Astrocyte (in vitro differentiated cells and primary cell): ENCODE results near the gene LRMDA. TPM values are rescaled to one million over a fixed set of nuclear protein-coding genes. Genes with fewer than 3 reads are reported as not detected.
A peak's percentile ranks its signal among the peaks of the same experiment; 100 is the strongest.

Experiments
- DNase-seq: peaks from one replicate; pipeline ENCODE4 v3.0.0-alpha.2; 2010; ENCODE audit warnings: low read depth
- FAIRE-seq: peaks from 2 replicates; lab custom pipeline; 2011; peaks lifted over from hg19 to GRCh38; lab: Jason Lieb, UNC
- H2AFZ ChIP-seq: 2 replicates; pipeline ENCODE4 v1.6.0; 2012; ENCODE audit warnings: low read depth, low read length, inconsistent platforms
- H3K27ac ChIP-seq: 2 replicates; pipeline ENCODE4 v1.5.1; 2011; ENCODE audit warnings: low read depth, low read length, inconsistent platforms
- H3K27me3 ChIP-seq: 2 replicates; pipeline ENCODE4 v1.6.0; 2011; ENCODE audit warnings: low read length, inconsistent platforms; ENCODE audit not compliant: insufficient read depth
- H3K36me3 ChIP-seq: 2 replicates; pipeline ENCODE4 v1.5.1; 2011; ENCODE audit warnings: low read length, inconsistent platforms; ENCODE audit not compliant: insufficient read depth
- H3K4me1 ChIP-seq: 2 replicates; pipeline ENCODE4 v1.5.1; 2011; ENCODE audit warnings: low read length, inconsistent platforms; ENCODE audit not compliant: insufficient read depth
- H3K4me2 ChIP-seq: 2 replicates; pipeline ENCODE4 v1.6.0; 2012; ENCODE audit warnings: low read length, inconsistent platforms
- H3K4me3 ChIP-seq: 2 replicates; pipeline ENCODE4 v1.5.1; 2011; ENCODE audit warnings: low read depth, mild to moderate bottlenecking, low read length, inconsistent platforms; ENCODE audit not compliant: insufficient read depth
- H3K79me2 ChIP-seq: 2 replicates; pipeline ENCODE4 v1.6.0; 2012; ENCODE audit warnings: mild to moderate bottlenecking, low read length, inconsistent platforms; ENCODE audit not compliant: insufficient read depth
- H3K9ac ChIP-seq: 2 replicates; pipeline ENCODE4 v1.6.0; 2012; ENCODE audit warnings: mild to moderate bottlenecking, low read length, inconsistent platforms
- H3K9me3 ChIP-seq: 2 replicates; pipeline ENCODE4 v1.5.1; 2012; ENCODE audit warnings: low read depth, mild to moderate bottlenecking, low read length, inconsistent platforms; ENCODE audit not compliant: insufficient read depth
- H4K20me1 ChIP-seq: 2 replicates; pipeline ENCODE4 v1.6.0; 2012; ENCODE audit warnings: low read length, inconsistent platforms; ENCODE audit not compliant: insufficient read depth
- H3K27ac Mint-ChIP-seq: one replicate; pipeline ENCODE4 v1.8.0; 2021; ENCODE audit warnings: mild to moderate bottlenecking, mixed read lengths; ENCODE audit not compliant: unreplicated experiment
- H3K27me3 Mint-ChIP-seq: one replicate; pipeline ENCODE4 v1.8.0; 2021; ENCODE audit warnings: low read depth, mixed read lengths; ENCODE audit not compliant: unreplicated experiment
- H3K36me3 Mint-ChIP-seq: one replicate; pipeline ENCODE4 v1.8.0; 2021; ENCODE audit warnings: low read depth, mixed read lengths; ENCODE audit not compliant: unreplicated experiment
- H3K4me1 Mint-ChIP-seq: one replicate; pipeline ENCODE4 v1.8.0; 2021; ENCODE audit warnings: low read depth, mixed read lengths; ENCODE audit not compliant: unreplicated experiment
- H3K4me3 Mint-ChIP-seq: one replicate; pipeline ENCODE4 v1.8.0; 2021; ENCODE audit warnings: mild to moderate bottlenecking, moderate library complexity, mixed read lengths; ENCODE audit not compliant: unreplicated experiment
- H3K9me3 Mint-ChIP-seq: one replicate; pipeline ENCODE4 v1.8.0; 2021; ENCODE audit warnings: mild to moderate bottlenecking, mixed read lengths; ENCODE audit not compliant: unreplicated experiment
- EZH2 ChIP-seq: IDR thresholded peaks from 2 replicates; pipeline ENCODE4 v1.6.1; 2012; ENCODE audit warnings: mild to moderate bottlenecking, low read length, inconsistent platforms; ENCODE audit not compliant: insufficient read depth
- total RNA-seq: library from RNA; stranded (reverse); gene quantifications from 2 replicates; pipeline ENCODE4 v1.2.1, GENCODE V29; 2021
- TF ChIP-seq, protein P1 (sequence below): IDR thresholded peaks from 2 replicates; pipeline ENCODE4 v1.5.1; 2011; ENCODE audit warnings: low read depth, mild to moderate bottlenecking, inconsistent platforms, low read length, moderate library complexity; ENCODE audit not compliant: insufficient read depth

The LRMDA gene
- total RNA-seq, 1 donor from 2014 or later = 2.7 TPM

DNA sequence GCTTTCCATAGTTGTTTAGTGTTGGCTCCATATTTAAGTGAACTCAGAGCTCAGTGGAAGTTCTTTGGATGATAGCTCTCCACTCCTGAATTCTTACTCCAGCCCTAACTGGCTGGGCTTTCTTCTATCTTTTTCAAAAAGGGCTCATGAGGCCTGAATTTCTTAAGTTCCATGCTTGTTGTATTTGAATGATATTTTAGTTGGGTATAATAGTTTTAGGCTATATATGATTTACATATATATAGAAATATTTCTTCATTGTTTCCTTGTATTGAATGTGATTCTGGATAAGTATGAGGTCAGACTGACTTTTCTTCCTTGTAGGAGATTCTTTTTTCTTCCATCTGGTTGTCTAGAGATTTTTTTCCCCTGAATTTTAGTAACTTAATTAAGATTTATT lies 843.5 kb downstream of the LRMDA start:
- H3K4me2 ChIP-seq = no peak overlapping the region
- H3K79me2 ChIP-seq = no peaks in the 10 kb centered on the region
- DNase-seq (no peak), FAIRE-seq (no peak)
- peaks cover 6% of the 10 kb centered on the region for H3K9me3 Mint-ChIP-seq
- H3K27ac Mint-ChIP-seq = no peak overlapping the region
- H3K27me3 ChIP-seq = no peaks in the 10 kb centered on the region
- no peak overlapping the region for H3K27ac ChIP-seq
- no peaks in the 10 kb centered on the region for H3K27me3 Mint-ChIP-seq
- no peaks in the 10 kb centered on the region for H4K20me1 ChIP-seq
- no peaks in the 10 kb centered on the region for H3K36me3 Mint-ChIP-seq
- H2AFZ ChIP-seq = no peak overlapping the region
- H3K4me1 ChIP-seq = no peaks in the 10 kb centered on the region
- H3K4me3 ChIP-seq = no peak overlapping the region
- no peaks in the 10 kb centered on the region for H3K4me1 Mint-ChIP-seq
- H3K4me3 Mint-ChIP-seq = no peak overlapping the region
- no peaks in the 10 kb centered on the region for H3K9me3 ChIP-seq
- TF ChIP-seq EZH2 = no peak
- TF ChIP-seq, protein P1, sequence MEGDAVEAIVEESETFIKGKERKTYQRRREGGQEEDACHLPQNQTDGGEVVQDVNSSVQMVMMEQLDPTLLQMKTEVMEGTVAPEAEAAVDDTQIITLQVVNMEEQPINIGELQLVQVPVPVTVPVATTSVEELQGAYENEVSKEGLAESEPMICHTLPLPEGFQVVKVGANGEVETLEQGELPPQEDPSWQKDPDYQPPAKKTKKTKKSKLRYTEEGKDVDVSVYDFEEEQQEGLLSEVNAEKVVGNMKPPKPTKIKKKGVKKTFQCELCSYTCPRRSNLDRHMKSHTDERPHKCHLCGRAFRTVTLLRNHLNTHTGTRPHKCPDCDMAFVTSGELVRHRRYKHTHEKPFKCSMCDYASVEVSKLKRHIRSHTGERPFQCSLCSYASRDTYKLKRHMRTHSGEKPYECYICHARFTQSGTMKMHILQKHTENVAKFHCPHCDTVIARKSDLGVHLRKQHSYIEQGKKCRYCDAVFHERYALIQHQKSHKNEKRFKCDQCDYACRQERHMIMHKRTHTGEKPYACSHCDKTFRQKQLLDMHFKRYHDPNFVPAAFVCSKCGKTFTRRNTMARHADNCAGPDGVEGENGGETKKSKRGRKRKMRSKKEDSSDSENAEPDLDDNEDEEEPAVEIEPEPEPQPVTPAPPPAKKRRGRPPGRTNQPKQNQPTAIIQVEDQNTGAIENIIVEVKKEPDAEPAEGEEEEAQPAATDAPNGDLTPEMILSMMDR = no peak
- no peaks in the 10 kb centered on the region for H3K36me3 ChIP-seq
- H3K9ac ChIP-seq = no peak overlapping the region

DNA sequence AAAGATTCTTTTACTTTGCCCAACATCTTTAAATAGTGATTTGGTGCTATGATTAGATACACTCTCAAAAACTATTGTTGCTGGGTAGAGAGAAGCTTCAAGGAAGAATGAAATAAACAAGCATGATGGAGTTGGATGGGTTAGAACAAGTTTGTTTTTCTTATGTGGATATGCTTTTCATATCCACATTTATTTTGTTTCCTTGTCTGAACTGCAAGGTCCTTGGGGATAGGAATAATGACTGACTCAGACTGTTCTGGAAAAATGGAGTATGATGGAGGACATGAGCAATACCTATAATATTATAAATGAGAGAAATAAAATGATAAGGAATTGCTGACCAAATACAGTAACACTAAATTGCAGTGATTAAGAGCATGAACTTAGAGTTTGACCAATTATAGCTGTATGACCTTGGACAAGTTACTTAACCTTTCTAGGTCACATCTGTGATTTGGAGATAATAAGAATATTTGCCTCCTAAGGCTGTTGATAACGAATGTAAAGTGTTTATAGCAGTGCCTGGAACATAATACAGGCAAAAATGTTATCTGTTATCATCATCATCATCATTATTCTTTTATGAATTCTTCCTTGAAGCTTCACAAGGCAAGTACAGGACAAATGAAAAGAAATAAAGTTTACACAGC lies 847.5 kb downstream of the LRMDA start:
- FAIRE-seq = no peak
- peaks cover 16% of the 10 kb centered on the region for H3K9me3 Mint-ChIP-seq

DNA sequence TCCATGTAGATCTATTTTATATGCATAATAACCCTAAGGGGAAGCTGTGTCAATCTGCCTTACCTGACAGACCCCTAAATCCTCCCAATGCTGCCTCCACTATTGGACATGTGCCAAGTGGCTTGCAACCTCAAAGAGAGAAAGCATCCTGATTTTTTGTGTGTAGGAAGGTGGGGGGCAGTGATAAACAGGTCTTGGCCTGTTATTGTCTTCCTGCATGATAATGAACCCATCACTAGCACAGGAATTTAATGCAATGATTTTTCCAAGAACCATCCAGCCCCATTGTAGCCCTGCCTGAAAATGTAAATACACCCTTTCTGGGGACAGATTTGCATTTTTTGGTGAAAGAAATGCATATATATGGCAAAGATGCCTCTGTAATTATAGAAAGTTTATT lies 850.2 kb downstream of the LRMDA start:
- TF ChIP-seq, protein P1 = no peak
- no peak for TF ChIP-seq EZH2

More for the DNA sequence above, 847.5 kb downstream of the LRMDA start:
- no peaks in the 10 kb centered on the region for H3K36me3 Mint-ChIP-seq
- no peak overlapping the region for H3K4me3 Mint-ChIP-seq
- H3K4me2 ChIP-seq = no peak overlapping the region
- H4K20me1 ChIP-seq = no peaks in the 10 kb centered on the region
- DNase-seq = peak; percentile 44
- H3K27me3 ChIP-seq = no peaks in the 10 kb centered on the region
- no peak overlapping the region for H3K4me3 ChIP-seq
- no peaks in the 10 kb centered on the region for H3K9me3 ChIP-seq
- H3K4me1 ChIP-seq = no peaks in the 10 kb centered on the region
- H3K79me2 ChIP-seq = no peaks in the 10 kb centered on the region
- H3K9ac ChIP-seq = no peak overlapping the region
- no peak overlapping the region for H3K27ac ChIP-seq
- no peak overlapping the region for H2AFZ ChIP-seq
- TF ChIP-seq, protein P1 = no peak
- no peak for TF ChIP-seq EZH2
- no peaks in the 10 kb centered on the region for H3K27me3 Mint-ChIP-seq
- H3K4me1 Mint-ChIP-seq = no peaks in the 10 kb centered on the region
- no peak overlapping the region for H3K27ac Mint-ChIP-seq
- H3K36me3 ChIP-seq = no peaks in the 10 kb centered on the region

More for the DNA sequence above, 850.2 kb downstream of the LRMDA start:
- H3K9me3 ChIP-seq = no peaks in the 10 kb centered on the region
- no peak overlapping the region for H3K4me2 ChIP-seq
- no peak overlapping the region for H3K9ac ChIP-seq
- no peak overlapping the region for H3K4me3 ChIP-seq
- FAIRE-seq (no peak), DNase-seq (no peak)
- no peaks in the 10 kb centered on the region for H3K27me3 Mint-ChIP-seq
- peaks cover 20% of the 10 kb centered on the region for H3K9me3 Mint-ChIP-seq
- no peak overlapping the region for H3K4me3 Mint-ChIP-seq
- H3K27me3 ChIP-seq = no peaks in the 10 kb centered on the region
- no peak overlapping the region for H2AFZ ChIP-seq
- no peaks in the 10 kb centered on the region for H3K79me2 ChIP-seq
- H3K4me1 Mint-ChIP-seq = peaks cover 5% of the 10 kb centered on the region
- no peaks in the 10 kb centered on the region for H3K4me1 ChIP-seq
- H3K27ac Mint-ChIP-seq = no peak overlapping the region
- H4K20me1 ChIP-seq = no peaks in the 10 kb centered on the region
- H3K36me3 ChIP-seq = no peaks in the 10 kb centered on the region
- H3K27ac ChIP-seq = no peak overlapping the region
- H3K36me3 Mint-ChIP-seq = peaks cover 2% of the 10 kb centered on the region
